ENCODE results near the gene CAPN8. TPM values are rescaled to one million over a fixed set of nuclear protein-coding genes. Genes with fewer than 3 reads are reported as not detected.

CAPN8 gene
- total RNA-seq, 1 donor from 2014 or later, result 0.63 TPM

GRCh38 chr1:223667484-223668182 lies 2.1 kb upstream of the CAPN8 start:
- Mint-ChIP-seq H3K27me3 (ENCODE audit: low read depth) (peaks cover 14% of the 10 kb centered on the region), H3K36me3 (no peaks in the 10 kb centered on the region), H3K27ac (no peak overlapping the region), H3K9me3 (no peaks in the 10 kb centered on the region), H3K4me1 (no peaks in the 10 kb centered on the region), H3K4me3 (no peak overlapping the region)
- TF ChIP-seq CTCF (IDR thresholded peaks at IDR 0.05; ENCODE audit: unreplicated experiment), result no peak
- DNase-seq (ENCODE audit: low spot score in 2 of 2, unreplicated experiment in 2 of 2), result no peak

GRCh38 chr1:223664106-223664505 lies 1.4 kb downstream of the CAPN8 start:
- Mint-ChIP-seq H3K27ac (no peak overlapping the region), H3K4me3 (no peak overlapping the region), H3K4me1 (no peaks in the 10 kb centered on the region), H3K27me3 (ENCODE audit: low read depth) (peaks cover 20% of the 10 kb centered on the region), H3K9me3 (no peaks in the 10 kb centered on the region), H3K36me3 (no peaks in the 10 kb centered on the region)
- no peak for TF ChIP-seq CTCF (IDR thresholded peaks at IDR 0.05; ENCODE audit: unreplicated experiment)
- DNase-seq (ENCODE audit: low spot score in 2 of 2, unreplicated experiment in 2 of 2), result no peak

- H3K9me3 Mint-ChIP-seq, result no peaks in the 10 kb centered on the region
- no peak overlapping the region for H3K27ac Mint-ChIP-seq
- no peak for TF ChIP-seq CTCF (IDR thresholded peaks at IDR 0.05; ENCODE audit: unreplicated experiment)
- peaks cover 14% of the 10 kb centered on the region for H3K27me3 Mint-ChIP-seq (ENCODE audit: low read depth)
- no peak for DNase-seq (ENCODE audit: low spot score in 2 of 2, unreplicated experiment in 2 of 2)
- H3K4me1 Mint-ChIP-seq, result no peaks in the 10 kb centered on the region
- H3K4me3 Mint-ChIP-seq, result no peak overlapping the region
- no peaks in the 10 kb centered on the region for H3K36me3 Mint-ChIP-seq
These were observed 2.6 kb downstream of the CAPN8 start for GRCh38 chr1:223662943-223663342.

- no peak for TF ChIP-seq CTCF (IDR thresholded peaks at IDR 0.05; ENCODE audit: unreplicated experiment)
- Mint-ChIP-seq H3K9me3 (no peaks in the 10 kb centered on the region), H3K36me3 (no peaks in the 10 kb centered on the region)
These were observed 5.8 kb downstream of the CAPN8 start for GRCh38 chr1:223659711-223660110.

GRCh38 chr1:223657978-223658377 lies 7.5 kb downstream of the CAPN8 start:
- Mint-ChIP-seq H3K9me3 (no peaks in the 10 kb centered on the region), H3K27ac (no peak overlapping the region), H3K36me3 (no peaks in the 10 kb centered on the region), H3K27me3 (ENCODE audit: low read depth) (peaks cover 9% of the 10 kb centered on the region), H3K4me1 (no peaks in the 10 kb centered on the region), H3K4me3 (no peak overlapping the region)
- no peak for TF ChIP-seq CTCF (IDR thresholded peaks at IDR 0.05; ENCODE audit: unreplicated experiment)
- DNase-seq (ENCODE audit: low spot score in 2 of 2, unreplicated experiment in 2 of 2), result no peak

More at GRCh38 chr1:223659711-223660110, 5.8 kb downstream of the CAPN8 start:
- Mint-ChIP-seq H3K27me3 (ENCODE audit: low read depth) (peaks cover 14% of the 10 kb centered on the region), H3K4me1 (no peaks in the 10 kb centered on the region), H3K27ac (no peak overlapping the region), H3K4me3 (no peak overlapping the region)
- DNase-seq (ENCODE audit: low spot score in 2 of 2, unreplicated experiment in 2 of 2), result no peak
